K562 (cell line): ENCODE measurements around the gene FAM53B. TPM values are rescaled to one million over a fixed set of nuclear protein-coding genes. Genes with fewer than 3 reads are reported as not detected.
A peak's percentile ranks its signal among the peaks of the same experiment; 100 is the strongest.

Source experiments
- ATAC-seq: fragments of 200-7000 bp; cut with Tn5 transposase; 3 replicates; pipeline ENCODE4 v1.9.1; 2020; ENCODE audit warnings: moderate library complexity
- BruUV-seq: library from RNA; stranded (reverse); fragments of 400-500 nt; replicated peaks from 2 replicates; lab custom pipeline; 2021; lab: Mats Ljungman, UMichigan
- CTCF ChIA-PET: fragments of 300-600 bp; formaldehyde crosslinking; extraction: SDS; loops from one replicate; lab custom pipeline; 2021; ENCODE audit warnings: low intra/inter-chr PET ratio; lab: Yijun Ruan, JAX
- POLR2A ChIA-PET: fragments of 300-600, 350-650 bp; sonication (Branson Sonifier 250); formaldehyde crosslinking; extraction: SDS; loops from one replicate; lab custom pipeline; 2021; ENCODE audit warnings: antibody characterized with exemption, inconsistent platforms; lab: Yijun Ruan, JAX
- DNase-seq, 4 experiments: peaks; one replicate each; pipeline versions ENCODE4 v3.0.0 to v3.0.0-alpha.2; 2011 to 2018; ENCODE audit warnings: low spot score in 3 of 4, mixed read lengths in 3 of 4; ENCODE audit errors: extremely low read depth in 1 of 4
- FAIRE-seq: peaks from 2 replicates; lab custom pipeline; 2011; peaks lifted over from hg19 to GRCh38; lab: Jason Lieb, UNC
- H2AFZ ChIP-seq: 2 replicates; pipeline ENCODE4 v1.6.0; 2011; ENCODE audit warnings: low read depth, low read length, control low read depth, inconsistent platforms
- H3K27ac ChIP-seq: fragments of 200-600 bp; 3 replicates; pipeline ENCODE4 v1.8.0; 2011; ENCODE audit warnings: low read depth, mild to moderate bottlenecking, control low read depth, inconsistent platforms, low read length, moderate library complexity, mixed read lengths; ENCODE audit errors: extremely low read depth
- H3K27me3 ChIP-seq, 2 experiments: fragments of 300-600 bp in 1 of 2; 2 replicates in 1 of 2; 3 replicates in 1 of 2; pipeline versions ENCODE4 v1.6.0 to v1.8.0; 2011; ENCODE audit warnings: inconsistent platforms in 2 of 2, low read length in 2 of 2, mild to moderate bottlenecking in 1 of 2, mixed read lengths in 1 of 2, moderate library complexity in 1 of 2; ENCODE audit not compliant: control insufficient read depth in 2 of 2, insufficient read depth in 2 of 2
- H3K36me3 ChIP-seq: fragments of 300-600 bp; 3 replicates; pipeline ENCODE4 v1.8.0; 2011; ENCODE audit warnings: mild to moderate bottlenecking, low read length, inconsistent platforms; ENCODE audit not compliant: control insufficient read depth, insufficient read depth
- H3K4me1 ChIP-seq, 2 experiments: fragments of 200-600 bp in 1 of 2; replicated peaks in 1 of 2; 2 replicates in 1 of 2; 3 replicates in 1 of 2; pipeline versions ENCODE4 v1.5.1 to v1.8.0; 2011; ENCODE audit warnings: inconsistent platforms in 2 of 2, low read length in 2 of 2, mild to moderate bottlenecking in 1 of 2, mixed read lengths in 1 of 2, moderate library complexity in 1 of 2; ENCODE audit not compliant: control insufficient read depth in 2 of 2, insufficient read depth in 2 of 2
- H3K4me2 ChIP-seq: 2 replicates; pipeline ENCODE4 v1.6.1; 2011; ENCODE audit warnings: low read length, control low read depth, inconsistent platforms, mixed read lengths; ENCODE audit not compliant: insufficient read depth
- H3K4me3 ChIP-seq: fragments of 200-600 bp; sonication (generic), shearing (Covaris generic); 2 replicates; pipeline ENCODE4 v1.5.1; 2016; ENCODE audit warnings: control low read depth, inconsistent platforms
- H3K79me2 ChIP-seq: fragments of 200-600 bp; 3 replicates; pipeline ENCODE4 v1.8.0; 2011; ENCODE audit warnings: low read length, inconsistent platforms; ENCODE audit not compliant: control insufficient read depth, insufficient read depth
- H3K9ac ChIP-seq, 2 experiments: 2 replicates each; pipeline versions ENCODE4 v1.6.0 to v1.6.1; 2011; ENCODE audit warnings: low read depth in 2 of 2, low read length in 2 of 2, control low read depth in 1 of 2, inconsistent platforms in 1 of 2, mild to moderate bottlenecking in 1 of 2, mixed read lengths in 1 of 2; ENCODE audit not compliant: insufficient read depth in 1 of 2
- H3K9me1 ChIP-seq: one replicate; pipeline ENCODE4 v1.6.0; 2011; ENCODE audit warnings: inconsistent platforms, mild to moderate bottlenecking, low read length, moderate library complexity; ENCODE audit not compliant: control insufficient read depth, insufficient read depth
- H3K9me3 ChIP-seq: replicated peaks from 2 replicates; pipeline ENCODE4 v1.5.1; 2011; ENCODE audit warnings: low read depth, low read length, inconsistent platforms; ENCODE audit not compliant: control insufficient read depth, insufficient read depth
- H4K20me1 ChIP-seq: replicated peaks from 2 replicates; pipeline ENCODE4 v1.6.1; 2011; ENCODE audit warnings: low read length, inconsistent platforms, mixed read lengths; ENCODE audit not compliant: control insufficient read depth, insufficient read depth
- RCOR1 ChIP-seq, 2 experiments: IDR thresholded peaks; 2 replicates each; pipeline ENCODE4 v1.6.1; 2012; ENCODE audit warnings: low read depth in 2 of 2, low read length in 2 of 2, borderline replicate concordance in 1 of 2, improper control_type of control experiment in 1 of 2
- REST ChIP-seq, 2 experiments: fragments of 450-650 bp; formaldehyde crosslinking in 1 of 2; IDR thresholded peaks; 2 replicates each; pipeline versions ENCODE4 v1.4.0 to v1.6.1; 2014 to 2020; ENCODE audit warnings: mild to moderate bottlenecking in 2 of 2, borderline replicate concordance in 1 of 2, low read depth in 1 of 2
- WGBS: fragments of 100-300 bp; shearing (Covaris generic); methylation state at CpG from one replicate; pipeline ENCODE4 v1.1.6; 2016; ENCODE audit warnings: low coverage, mixed read lengths; ENCODE audit not compliant: insufficient coverage; ENCODE audit errors: missing lambda C conversion rate; 5-methylcytosine and 5-hydroxymethylcytosine counted together
- in situ Hi-C: fragments of 300-500 bp; cut with MboI; formaldehyde crosslinking; loops from 4 replicates; pipeline ENCODE4 v1.15.0; 2018; ENCODE audit warnings: inconsistent platforms, mixed read lengths
- intact Hi-C: fragments of 100-400 bp; cut with micrococcal nuclease; formaldehyde crosslinking; loops from 2 replicates; pipeline ENCODE4 v1.14.2; 2022
- polyA plus RNA-seq, 8 experiments: library from polyadenylated mRNA; depleted of rRNA in 4 of 8; stranded (reverse) in 5 of 8; unstranded in 3 of 8; fragments of >200 nt; fragmentation: Nextera tagmentation in 2 of 8; fragmentation: Illumina TruSeq in 1 of 8; extraction: Ambion mirVana in 2 of 8; extraction: Trizol in 1 of 8; gene quantifications; 2 replicates each; pipeline versions ENCODE4 v1.2.1 to v1.2.3, GENCODE V29; 2011 to 2014; ENCODE audit warnings: inconsistent platforms in 1 of 8, missing spikeins in 1 of 8
- total RNA-seq, 7 experiments: library from RNA; depleted of rRNA in 6 of 7; stranded (reverse); fragments of >200 nt in 6 of 7; fragmentation: Illumina TruSeq in 2 of 7; extraction: Trizol in 2 of 7; gene quantifications; 2 replicates each; pipeline versions ENCODE4 v1.2.1 to v1.2.3, GENCODE V29; 2011 to 2021; ENCODE audit warnings: low replicate concordance in 1 of 7

Gene FAM53B
- total and polyA plus RNA-seq, 9 of the 15 experiments (the other 6 are each of a cell fraction or from before 2014, with no cell fraction given): 0.03 to 16.5 (median 5.0) TPM

- intact Hi-C loops: loop anchor here (10.0 kb wide), 1 partner anchor 77 kb away; no protein-coding TSS in a partner anchor
- H3K27ac ChIP-seq: no peak overlapping the region
- FAIRE-seq: no peak
Measured at GRCh38 chr10:124748166-124748565, 4.0 kb upstream of the FAM53B start.

More at GRCh38 chr10:124748166-124748565, 4.0 kb upstream of the FAM53B start:
- Histone ChIP-seq H3K4me1 (peaks cover 5 to 8% of the 10 kb centered on the region in 2 experiments; a peak in 3 of 5 replicates), H3K79me2 (peaks cover 5% of the 10 kb centered on the region; the same call in 1 of the 3 replicates), H2AFZ (no peak overlapping the region), H4K20me1 (no peaks in the 10 kb centered on the region), H3K4me3 (no peak overlapping the region), H3K9me1 (no peaks in the 10 kb centered on the region), H3K9me3 (no peaks in the 10 kb centered on the region), H3K27me3 (no peaks in the 10 kb centered on the region), H3K36me3 (peaks cover 14% of the 10 kb centered on the region), H3K9ac (no peak overlapping the region), H3K4me2 (no peak overlapping the region)
- BruUV-seq: no TSS peak
- 95% methylated on average over 3 of the region's 3 CpGs for WGBS
- POLR2A ChIA-PET: no interaction called here
- CTCF ChIA-PET: no interaction called here
- peak; percentile 58 for TF ChIP-seq REST (IDR thresholded peaks at IDR 0.05; ENCODE audit: borderline replicate concordance)
- TF ChIP-seq REST (CRISPR knock-in tag; IDR thresholded peaks at IDR 0.05; ENCODE audit: low read depth): no peak
- TF ChIP-seq RCOR1 (IDR thresholded peaks at IDR 0.05; ENCODE audit: borderline replicate concordance in 1 of 2, low read depth in 2 of 2, low read length in 2 of 2): no peak
- DNase-seq: no peak
- no peak for ATAC-seq
- in situ Hi-C loops: loop anchor here (10.0 kb wide), 1 partner anchor 297 kb away; no protein-coding TSS in a partner anchor
